SK-N-SH (cell line): ENCODE results near the gene IGF2BP3. TPM values are rescaled to one million over a fixed set of nuclear protein-coding genes. Genes with fewer than 3 reads are reported as not detected.
A peak's percentile ranks its signal among the peaks of the same experiment; 100 is the strongest.

Experiments used
- CTCF ChIA-PET: fragments of 300-600, 350-600 bp; formaldehyde crosslinking; extraction: SDS; loops from one replicate; lab custom pipeline; 2021; lab: Yijun Ruan, JAX
- POLR2A ChIA-PET: fragments of 350-600 bp; sonication (Branson Sonifier 250); formaldehyde crosslinking; extraction: SDS; loops from one replicate; lab custom pipeline; 2020; ENCODE audit warnings: antibody characterized with exemption, inconsistent platforms; lab: Yijun Ruan, JAX
- DNase-seq: peaks from one replicate; pipeline ENCODE4 v3.0.0; 2012
- H2AFZ ChIP-seq: fragments of 200-600 bp; sonication (generic); 2 replicates; pipeline ENCODE4 v1.8.1; 2016; ENCODE audit warnings: antibody characterized with exemption, mild to moderate bottlenecking, low read depth
- H3F3A ChIP-seq: fragments of 200-600 bp; sonication (generic); replicated peaks from 2 replicates; pipeline ENCODE3; 2016; ENCODE audit warnings: antibody characterized with exemption, mild to moderate bottlenecking; ENCODE audit not compliant: insufficient read depth
- H3K27ac ChIP-seq, 2 experiments: fragments of 200-500 bp in 1 of 2; fragments of 200-600 bp in 1 of 2; sonication (Bioruptor generic) in 1 of 2; sonication (generic), shearing (Covaris generic) in 1 of 2; 2 replicates each; pipeline versions ENCODE4 v1.5.1 to v1.6.1; 2014 to 2016; ENCODE audit warnings: low read depth in 2 of 2, inconsistent platforms in 1 of 2, low read length in 1 of 2, mild to moderate bottlenecking in 1 of 2, mixed read lengths in 1 of 2
- H3K27me3 ChIP-seq: fragments of 200-600 bp; sonication (generic), shearing (Covaris generic); 2 replicates; pipeline ENCODE4 v1.6.1; 2016; ENCODE audit warnings: mixed run types; ENCODE audit not compliant: insufficient read depth
- H3K36me3 ChIP-seq, 2 experiments: fragments of 200-500 bp in 1 of 2; fragments of 200-600 bp in 1 of 2; sonication (Bioruptor generic) in 1 of 2; sonication (generic) in 1 of 2; replicated peaks in 1 of 2; 2 replicates each; pipeline versions ENCODE3 to v1.5.1; 2014 to 2016; ENCODE audit warnings: low read length in 1 of 2, mild to moderate bottlenecking in 1 of 2; ENCODE audit not compliant: insufficient read depth in 2 of 2, control insufficient read depth in 1 of 2
- H3K4me1 ChIP-seq, 2 experiments: fragments of 200-500 bp in 1 of 2; fragments of 200-600 bp in 1 of 2; sonication (Bioruptor generic) in 1 of 2; sonication (generic), shearing (Covaris generic) in 1 of 2; 2 replicates each; pipeline versions ENCODE4 v1.5.1 to v1.6.1; 2014 to 2016; ENCODE audit warnings: low read depth in 1 of 2, low read length in 1 of 2, mixed run types in 1 of 2; ENCODE audit not compliant: insufficient read depth in 2 of 2, control insufficient read depth in 1 of 2
- H3K4me2 ChIP-seq: fragments of 200-600 bp; sonication (generic), shearing (Covaris generic); 2 replicates; pipeline ENCODE4 v1.6.1; 2017; ENCODE audit warnings: mixed run types
- H3K4me3 ChIP-seq, 2 experiments: fragments of 200-500 bp in 1 of 2; fragments of 200-600 bp in 1 of 2; sonication (Bioruptor generic) in 1 of 2; sonication (generic), shearing (Covaris generic) in 1 of 2; 2 replicates each; pipeline versions ENCODE4 v1.5.1 to v1.8.1; 2014 to 2016; ENCODE audit warnings: low read depth in 2 of 2, inconsistent platforms in 1 of 2, low read length in 1 of 2, mild to moderate bottlenecking in 1 of 2, mixed read lengths in 1 of 2, moderate library complexity in 1 of 2
- H3K79me2 ChIP-seq: fragments of 200-600 bp; sonication (generic); 2 replicates; pipeline ENCODE4 v1.8.1; 2017; ENCODE audit warnings: mild to moderate bottlenecking; ENCODE audit not compliant: insufficient read depth
- H3K9ac ChIP-seq: fragments of 200-600 bp; sonication (generic); 2 replicates; pipeline ENCODE4 v1.6.1; 2017; ENCODE audit warnings: mixed run types
- H3K9me2 ChIP-seq: fragments of 200-600 bp; sonication (generic); 2 replicates; pipeline ENCODE4 v1.6.1; 2017; ENCODE audit warnings: mixed run types
- H3K9me3 ChIP-seq: fragments of 200-600 bp; sonication (generic); 2 replicates; pipeline ENCODE4 v1.6.1; 2017; ENCODE audit warnings: mixed run types, mild to moderate bottlenecking, moderate library complexity
- H4K20me1 ChIP-seq: fragments of 200-600 bp; sonication (generic); 2 replicates; pipeline ENCODE4 v1.6.1; 2017; ENCODE audit warnings: mild to moderate bottlenecking, mixed run types; ENCODE audit not compliant: insufficient read depth
- ELF1 ChIP-seq: IDR thresholded peaks from 2 replicates; pipeline ENCODE4 v1.4.0; 2012
- FOXJ3 ChIP-seq: sonication (generic); formaldehyde crosslinking; IDR thresholded peaks from 2 replicates; pipeline ENCODE4 v1.5.1; 2020; ENCODE audit warnings: mild to moderate bottlenecking, missing genetic modification reagents
- GABPA ChIP-seq: IDR thresholded peaks from 2 replicates; pipeline ENCODE4 v1.4.0; 2012; ENCODE audit warnings: low read depth, mild to moderate bottlenecking
- JUND ChIP-seq: IDR thresholded peaks from 2 replicates; pipeline ENCODE4 v1.4.0; 2012
- MEF2A ChIP-seq: IDR thresholded peaks from 2 replicates; pipeline ENCODE4 v1.4.0; 2012; ENCODE audit warnings: low read depth, borderline replicate concordance
- MXI1 ChIP-seq: IDR thresholded peaks from 2 replicates; pipeline ENCODE4 v1.6.1; 2012; ENCODE audit warnings: mild to moderate bottlenecking, low read depth, low read length, improper control_type of control experiment
- NFIC ChIP-seq: IDR thresholded peaks from 2 replicates; pipeline ENCODE4 v1.4.0; 2012; ENCODE audit warnings: borderline replicate concordance
- NRF1 ChIP-seq: IDR thresholded peaks from 2 replicates; pipeline ENCODE4 v1.6.1; 2012; ENCODE audit warnings: low read depth, mild to moderate bottlenecking, low read length
- POLR2AphosphoS5 ChIP-seq: IDR thresholded peaks from 2 replicates; pipeline ENCODE4 v1.6.1; 2012; ENCODE audit warnings: low read depth, low read length
- RCOR1 ChIP-seq: fragments of 150-350 bp; IDR thresholded peaks from 2 replicates; pipeline ENCODE4 v1.6.1; 2017; ENCODE audit warnings: antibody characterized with exemption, low read length
- RXRA ChIP-seq: IDR thresholded peaks from 2 replicates; pipeline ENCODE4 v1.4.0; 2012; ENCODE audit warnings: low read depth, mild to moderate bottlenecking, borderline replicate concordance
- TEAD4 ChIP-seq: IDR thresholded peaks from 2 replicates; pipeline ENCODE4 v1.4.0; 2012; ENCODE audit warnings: mild to moderate bottlenecking, borderline replicate concordance; ENCODE audit not compliant: insufficient read depth
- YY1 ChIP-seq: IDR thresholded peaks from 2 replicates; pipeline ENCODE4 v1.4.0; 2012; ENCODE audit warnings: low read depth, mild to moderate bottlenecking
- WGBS: methylation state at CpG from one replicate; pipeline ENCODE4 v1.1.6; 2017; ENCODE audit warnings: low lambda C conversion rate; 5-methylcytosine and 5-hydroxymethylcytosine counted together
- polyA plus RNA-seq, 3 experiments: library from polyadenylated mRNA; depleted of rRNA; stranded (reverse); fragments of >200 nt; gene quantifications; 2 replicates each; pipeline ENCODE4 v1.2.3, GENCODE V29; 2012
- TF ChIP-seq, protein P1 (sequence below): IDR thresholded peaks from 2 replicates; pipeline ENCODE4 v1.4.0; 2012; ENCODE audit warnings: low read depth, borderline replicate concordance
- TF ChIP-seq, protein P2 (sequence below): fragments of 200-600 bp; sonication (generic); IDR thresholded peaks from 2 replicates; pipeline ENCODE4 v1.6.1; 2017; ENCODE audit warnings: antibody characterized with exemption, mild to moderate bottlenecking, moderate library complexity
- TF ChIP-seq, protein P3 (sequence below): fragments of 150-350 bp; IDR thresholded peaks from 2 replicates; pipeline ENCODE4 v1.6.1; 2016; ENCODE audit warnings: mild to moderate bottlenecking, low read depth, low read length
- TF ChIP-seq, protein P4 (sequence below): IDR thresholded peaks from 2 replicates; pipeline ENCODE4 v1.4.0; 2012; ENCODE audit warnings: low read depth
- TF ChIP-seq, protein P5 (sequence below): fragments of 150-350 bp; IDR thresholded peaks from 2 replicates; pipeline ENCODE4 v1.6.1; 2017; ENCODE audit warnings: antibody characterized with exemption, low read length, low read depth, borderline replicate concordance

IGF2BP3 gene
- polyA plus RNA-seq, 1 of the 3 experiments (the other 2 are of a cell fraction): 34.4 TPM

DNA sequence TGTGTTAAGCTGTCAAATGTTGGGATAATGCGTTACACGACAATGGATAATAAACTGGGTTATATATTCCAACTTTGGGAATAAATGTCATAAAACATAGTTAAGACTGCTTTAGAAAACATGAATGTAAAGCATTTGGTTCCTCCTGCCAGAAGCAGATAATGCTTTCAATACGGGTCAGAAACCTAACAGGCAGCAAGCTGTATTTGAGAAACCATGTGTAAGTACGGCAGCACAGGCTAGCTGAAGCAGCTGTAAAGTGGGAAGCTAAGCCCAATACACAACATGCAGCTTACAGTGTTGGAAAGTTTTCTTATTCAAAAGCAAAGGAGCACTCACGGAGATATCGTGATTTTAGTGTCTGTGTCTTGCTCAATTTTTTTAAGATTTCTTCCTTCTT lies 124.7 kb downstream of the IGF2BP3 start (continued):
- no peak for TF ChIP-seq GABPA

DNA sequence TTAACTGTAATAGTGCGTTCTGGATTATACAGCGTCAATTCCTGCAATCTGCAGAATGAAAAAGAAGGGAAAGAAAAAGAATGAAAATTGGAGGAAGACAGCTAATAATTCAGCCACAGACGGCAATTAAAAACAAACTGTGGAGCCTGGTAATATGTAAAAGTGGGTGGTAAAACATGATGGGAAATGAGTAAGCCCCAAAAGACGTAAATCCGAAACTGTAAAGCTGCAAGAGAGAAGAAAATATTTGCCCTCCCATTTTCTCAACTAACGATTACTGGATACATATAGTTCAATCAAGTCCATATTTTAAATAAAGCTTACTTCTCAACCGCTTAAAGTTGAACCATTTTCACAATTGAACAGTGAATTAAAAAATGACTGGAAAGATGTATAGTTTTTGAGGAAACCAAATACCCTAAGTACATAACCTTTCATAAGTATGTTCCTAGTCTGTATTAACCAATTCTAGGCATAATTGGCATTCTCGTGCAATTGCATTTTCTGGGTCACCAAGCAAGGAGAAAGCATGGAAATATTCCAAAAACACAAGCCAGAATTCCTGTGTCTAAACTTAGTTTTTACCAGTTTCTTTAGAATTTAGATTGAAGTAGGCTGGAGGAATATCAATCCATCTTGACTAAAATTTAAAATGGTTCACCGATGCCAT lies 126.3 kb downstream of the IGF2BP3 start:
- no peak for DNase-seq
- Histone ChIP-seq H3K9me3 (no peaks in the 10 kb centered on the region), H3K9me2 (no peaks in the 10 kb centered on the region), H3K79me2 (peaks cover 35% of the 10 kb centered on the region), H3K27ac (peak overlapping the region; percentile 26 to 39; a peak in 3 of 4 replicates), H3K36me3 (peaks cover 71 to 78% of the 10 kb centered on the region in 2 experiments), H3K9ac (no peak overlapping the region), H3K27me3 (no peaks in the 10 kb centered on the region), H3F3A (peaks cover 31% of the 10 kb centered on the region), H4K20me1 (no peaks in the 10 kb centered on the region), H3K4me3 (no peak overlapping the region; a peak in 1 of 4 replicates), H3K4me2 (no peak overlapping the region), H3K4me1 (peaks cover 17 to 38% of the 10 kb centered on the region in 2 experiments), H2AFZ (no peak overlapping the region)
- ChIA-PET CTCF (interaction anchor here (0.7 to 2.3 kb wide), 3 partner anchors 14 to 71 kb away, joined by 3 to 7 read pairs (median 4); no protein-coding TSS in a partner anchor), POLR2A (no interaction called here)
- TF ChIP-seq POLR2AphosphoS5: no peak
- TF ChIP-seq, protein P1, sequence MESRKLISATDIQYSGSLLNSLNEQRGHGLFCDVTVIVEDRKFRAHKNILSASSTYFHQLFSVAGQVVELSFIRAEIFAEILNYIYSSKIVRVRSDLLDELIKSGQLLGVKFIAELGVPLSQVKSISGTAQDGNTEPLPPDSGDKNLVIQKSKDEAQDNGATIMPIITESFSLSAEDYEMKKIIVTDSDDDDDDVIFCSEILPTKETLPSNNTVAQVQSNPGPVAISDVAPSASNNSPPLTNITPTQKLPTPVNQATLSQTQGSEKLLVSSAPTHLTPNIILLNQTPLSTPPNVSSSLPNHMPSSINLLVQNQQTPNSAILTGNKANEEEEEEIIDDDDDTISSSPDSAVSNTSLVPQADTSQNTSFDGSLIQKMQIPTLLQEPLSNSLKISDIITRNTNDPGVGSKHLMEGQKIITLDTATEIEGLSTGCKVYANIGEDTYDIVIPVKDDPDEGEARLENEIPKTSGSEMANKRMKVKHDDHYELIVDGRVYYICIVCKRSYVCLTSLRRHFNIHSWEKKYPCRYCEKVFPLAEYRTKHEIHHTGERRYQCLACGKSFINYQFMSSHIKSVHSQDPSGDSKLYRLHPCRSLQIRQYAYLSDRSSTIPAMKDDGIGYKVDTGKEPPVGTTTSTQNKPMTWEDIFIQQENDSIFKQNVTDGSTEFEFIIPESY: no peak
- TF ChIP-seq YY1: no peak
- TF ChIP-seq FOXJ3: no peak
- no peak for TF ChIP-seq NRF1
- TF ChIP-seq MXI1: no peak
- TF ChIP-seq, protein P2, sequence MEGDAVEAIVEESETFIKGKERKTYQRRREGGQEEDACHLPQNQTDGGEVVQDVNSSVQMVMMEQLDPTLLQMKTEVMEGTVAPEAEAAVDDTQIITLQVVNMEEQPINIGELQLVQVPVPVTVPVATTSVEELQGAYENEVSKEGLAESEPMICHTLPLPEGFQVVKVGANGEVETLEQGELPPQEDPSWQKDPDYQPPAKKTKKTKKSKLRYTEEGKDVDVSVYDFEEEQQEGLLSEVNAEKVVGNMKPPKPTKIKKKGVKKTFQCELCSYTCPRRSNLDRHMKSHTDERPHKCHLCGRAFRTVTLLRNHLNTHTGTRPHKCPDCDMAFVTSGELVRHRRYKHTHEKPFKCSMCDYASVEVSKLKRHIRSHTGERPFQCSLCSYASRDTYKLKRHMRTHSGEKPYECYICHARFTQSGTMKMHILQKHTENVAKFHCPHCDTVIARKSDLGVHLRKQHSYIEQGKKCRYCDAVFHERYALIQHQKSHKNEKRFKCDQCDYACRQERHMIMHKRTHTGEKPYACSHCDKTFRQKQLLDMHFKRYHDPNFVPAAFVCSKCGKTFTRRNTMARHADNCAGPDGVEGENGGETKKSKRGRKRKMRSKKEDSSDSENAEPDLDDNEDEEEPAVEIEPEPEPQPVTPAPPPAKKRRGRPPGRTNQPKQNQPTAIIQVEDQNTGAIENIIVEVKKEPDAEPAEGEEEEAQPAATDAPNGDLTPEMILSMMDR: no peak
- TF ChIP-seq NFIC: no peak
- no peak for TF ChIP-seq ELF1
- TF ChIP-seq, protein P3, sequence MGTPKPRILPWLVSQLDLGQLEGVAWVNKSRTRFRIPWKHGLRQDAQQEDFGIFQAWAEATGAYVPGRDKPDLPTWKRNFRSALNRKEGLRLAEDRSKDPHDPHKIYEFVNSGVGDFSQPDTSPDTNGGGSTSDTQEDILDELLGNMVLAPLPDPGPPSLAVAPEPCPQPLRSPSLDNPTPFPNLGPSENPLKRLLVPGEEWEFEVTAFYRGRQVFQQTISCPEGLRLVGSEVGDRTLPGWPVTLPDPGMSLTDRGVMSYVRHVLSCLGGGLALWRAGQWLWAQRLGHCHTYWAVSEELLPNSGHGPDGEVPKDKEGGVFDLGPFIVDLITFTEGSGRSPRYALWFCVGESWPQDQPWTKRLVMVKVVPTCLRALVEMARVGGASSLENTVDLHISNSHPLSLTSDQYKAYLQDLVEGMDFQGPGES: no peak
- TF ChIP-seq, protein P4, sequence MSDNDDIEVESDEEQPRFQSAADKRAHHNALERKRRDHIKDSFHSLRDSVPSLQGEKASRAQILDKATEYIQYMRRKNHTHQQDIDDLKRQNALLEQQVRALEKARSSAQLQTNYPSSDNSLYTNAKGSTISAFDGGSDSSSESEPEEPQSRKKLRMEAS: no peak
- TF ChIP-seq, protein P5, sequence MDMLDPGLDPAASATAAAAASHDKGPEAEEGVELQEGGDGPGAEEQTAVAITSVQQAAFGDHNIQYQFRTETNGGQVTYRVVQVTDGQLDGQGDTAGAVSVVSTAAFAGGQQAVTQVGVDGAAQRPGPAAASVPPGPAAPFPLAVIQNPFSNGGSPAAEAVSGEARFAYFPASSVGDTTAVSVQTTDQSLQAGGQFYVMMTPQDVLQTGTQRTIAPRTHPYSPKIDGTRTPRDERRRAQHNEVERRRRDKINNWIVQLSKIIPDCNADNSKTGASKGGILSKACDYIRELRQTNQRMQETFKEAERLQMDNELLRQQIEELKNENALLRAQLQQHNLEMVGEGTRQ: no peak
- no peak for TF ChIP-seq JUND
- TF ChIP-seq MEF2A: no peak
- no peak for TF ChIP-seq RCOR1
- no peak for TF ChIP-seq RXRA
- TF ChIP-seq TEAD4: no peak
- 85% methylated on average over 9 of the region's 9 CpGs for WGBS
